ENCODE measurements around the gene TMEM205.

- TF ChIP-seq CTCF (conservative IDR thresholded peaks at IDR 0.05; ENCODE audit: low read length) (no peak), EZH2phosphoT487 (IDR thresholded peaks at IDR 0.05; ENCODE audit: borderline replicate concordance) (no peak)
Measured at GRCh38 chr19:11324079-11324661, 21.9 kb downstream of the TMEM205 start.
